ENCODE measurements around the gene KRT78. TPM values are rescaled to one million over a fixed set of nuclear protein-coding genes. Genes with fewer than 3 reads are reported as not detected.
A peak's percentile ranks its signal among the peaks of the same experiment; 100 is the strongest.

Gene KRT78
- total and polyA plus RNA-seq, 2 of the 13 experiments (the other 11 are each of a cell fraction or from before 2014, with no cell fraction given): not detected

- Histone ChIP-seq H3K27ac (ENCODE audit: extremely low read length, insufficient read depth, low read length) (no peak overlapping the region), H3K36me3 (replicated peaks in 1 of 2; ENCODE audit: control insufficient read depth in 1 of 2, insufficient read depth in 2 of 2, low read length in 2 of 2) (no peaks in the 10 kb centered on the region), H4K20me1 (ENCODE audit: insufficient read depth, low read length) (no peaks in the 10 kb centered on the region), H3K4me2 (ENCODE audit: low read depth, low read length) (peak overlapping the region; percentile 89), H3K9ac (ENCODE audit: insufficient read depth, low read depth, low read length) (peak overlapping the region; percentile 66), H3K79me2 (ENCODE audit: insufficient read depth, low read length) (no peaks in the 10 kb centered on the region), H2AFZ (ENCODE audit: low read length) (no peak overlapping the region), H3K27me3 (ENCODE audit: control insufficient read depth in 1 of 2, insufficient read depth in 2 of 2, low read length in 2 of 2) (peaks cover 1 to 8% of the 10 kb centered on the region in 2 experiments; a peak in 2 of 5 replicates), H3K4me3 (replicated peaks in 1 of 3; ENCODE audit: insufficient read depth in 1 of 3, low read depth in 2 of 3, low read length in 3 of 3) (peak overlapping the region in 2 of 3 experiments; percentile 51 to 71; a peak in 4 of 6 replicates), H3K9me3 (ENCODE audit: low read length) (no peaks in the 10 kb centered on the region), H3K4me1 (ENCODE audit: insufficient read depth, low read length) (peaks cover 48% of the 10 kb centered on the region)
- POLR2A ChIA-PET: interaction anchor here (1.0 to 3.9 kb wide), 7 partner anchors 17 to 127 kb away, joined by 3 to 13 read pairs (median 6); partner anchors contain the start of genes EIF4B, KRT18 and KRT8
- in situ Hi-C loops (cut with HindIII; ENCODE audit: extremely low pct_ligation_motif_present, low pct_unique_long_range_greater_than_20kb): loop anchor here (5.0 kb wide), 2 partner anchors 491 to 731 kb away; partner anchors contain the start of gene KRT84
- intact Hi-C loops (cut with micrococcal nuclease; ENCODE audit: unreplicated experiment): loop anchor here (1.0 kb wide), 1 partner anchor 722 kb away; no protein-coding TSS in a partner anchor
- no TSS peak for BruUV-seq (replicated peaks)
- FAIRE-seq (no peak), ATAC-seq (0 out of 3 replicates have a peak, but pooled peaks have one; percentile 1), DNase-seq (ENCODE audit: low spot score) (no peak)
- CTCF ChIA-PET (ENCODE audit: low intra/inter-chr PET ratio, low total read pairs): interaction anchor here (1.0 to 3.4 kb wide), 11 partner anchors 13 to 739 kb away, joined by 3 to 41 read pairs (median 8); no protein-coding TSS in a partner anchor
- WGBS (ENCODE audit: low lambda C conversion rate): 63% methylated on average over 15 of the region's 17 CpGs
- no peak for TF ChIP-seq MLXIP (CRISPR knock-in tag; IDR thresholded peaks at IDR 0.05; ENCODE audit: borderline replicate concordance)
- no peak for TF ChIP-seq ARNT2 (CRISPR knock-in tag; IDR thresholded peaks at IDR 0.05; ENCODE audit: low read depth)
- TF ChIP-seq, protein P1, sequence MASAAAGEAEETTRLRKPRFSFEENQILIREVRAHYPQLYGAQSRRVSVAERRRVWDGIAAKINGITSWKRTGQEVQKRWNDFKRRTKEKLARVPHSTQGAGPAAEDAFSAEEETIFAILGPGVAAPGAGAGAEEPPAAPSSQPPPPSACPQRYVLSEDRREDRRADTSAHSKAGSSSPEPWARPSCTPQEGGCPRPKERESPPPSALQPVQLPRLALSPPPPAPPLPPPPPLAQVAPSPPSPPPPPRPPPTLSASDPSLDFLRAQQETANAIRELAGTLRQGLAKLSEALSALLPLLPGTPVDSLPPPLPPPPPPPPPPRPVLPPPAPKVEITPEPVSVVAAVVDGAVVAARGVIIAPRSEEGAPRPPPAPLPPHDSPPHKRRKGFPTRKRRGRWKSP (CRISPR knock-in tag; IDR thresholded peaks at IDR 0.05): no peak
- TF ChIP-seq HINFP (CRISPR knock-in tag; IDR thresholded peaks at IDR 0.05; ENCODE audit: low read depth): 0 out of 2 replicates have a peak, but pooled peaks have one; percentile 15
- TF ChIP-seq, protein P2, sequence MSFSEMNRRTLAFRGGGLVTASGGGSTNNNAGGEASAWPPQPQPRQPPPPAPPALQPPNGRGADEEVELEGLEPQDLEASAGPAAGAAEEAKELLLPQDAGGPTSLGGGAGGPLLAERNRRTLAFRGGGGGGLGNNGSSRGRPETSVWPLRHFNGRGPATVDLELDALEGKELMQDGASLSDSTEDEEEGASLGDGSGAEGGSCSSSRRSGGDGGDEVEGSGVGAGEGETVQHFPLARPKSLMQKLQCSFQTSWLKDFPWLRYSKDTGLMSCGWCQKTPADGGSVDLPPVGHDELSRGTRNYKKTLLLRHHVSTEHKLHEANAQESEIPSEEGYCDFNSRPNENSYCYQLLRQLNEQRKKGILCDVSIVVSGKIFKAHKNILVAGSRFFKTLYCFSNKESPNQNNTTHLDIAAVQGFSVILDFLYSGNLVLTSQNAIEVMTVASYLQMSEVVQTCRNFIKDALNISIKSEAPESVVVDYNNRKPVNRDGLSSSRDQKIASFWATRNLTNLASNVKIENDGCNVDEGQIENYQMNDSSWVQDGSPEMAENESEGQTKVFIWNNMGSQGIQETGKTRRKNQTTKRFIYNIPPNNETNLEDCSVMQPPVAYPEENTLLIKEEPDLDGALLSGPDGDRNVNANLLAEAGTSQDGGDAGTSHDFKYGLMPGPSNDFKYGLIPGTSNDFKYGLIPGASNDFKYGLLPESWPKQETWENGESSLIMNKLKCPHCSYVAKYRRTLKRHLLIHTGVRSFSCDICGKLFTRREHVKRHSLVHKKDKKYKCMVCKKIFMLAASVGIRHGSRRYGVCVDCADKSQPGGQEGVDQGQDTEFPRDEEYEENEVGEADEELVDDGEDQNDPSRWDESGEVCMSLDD (CRISPR knock-in tag; IDR thresholded peaks at IDR 0.05; ENCODE audit: borderline replicate concordance): no peak
- no peak for TF ChIP-seq SRSF1 (optimal IDR thresholded peaks at IDR 0.05; ENCODE audit: low read depth, low read length)
- no peak for TF ChIP-seq NFYC (CRISPR knock-in tag; IDR thresholded peaks at IDR 0.05)
- TF ChIP-seq, protein P3, sequence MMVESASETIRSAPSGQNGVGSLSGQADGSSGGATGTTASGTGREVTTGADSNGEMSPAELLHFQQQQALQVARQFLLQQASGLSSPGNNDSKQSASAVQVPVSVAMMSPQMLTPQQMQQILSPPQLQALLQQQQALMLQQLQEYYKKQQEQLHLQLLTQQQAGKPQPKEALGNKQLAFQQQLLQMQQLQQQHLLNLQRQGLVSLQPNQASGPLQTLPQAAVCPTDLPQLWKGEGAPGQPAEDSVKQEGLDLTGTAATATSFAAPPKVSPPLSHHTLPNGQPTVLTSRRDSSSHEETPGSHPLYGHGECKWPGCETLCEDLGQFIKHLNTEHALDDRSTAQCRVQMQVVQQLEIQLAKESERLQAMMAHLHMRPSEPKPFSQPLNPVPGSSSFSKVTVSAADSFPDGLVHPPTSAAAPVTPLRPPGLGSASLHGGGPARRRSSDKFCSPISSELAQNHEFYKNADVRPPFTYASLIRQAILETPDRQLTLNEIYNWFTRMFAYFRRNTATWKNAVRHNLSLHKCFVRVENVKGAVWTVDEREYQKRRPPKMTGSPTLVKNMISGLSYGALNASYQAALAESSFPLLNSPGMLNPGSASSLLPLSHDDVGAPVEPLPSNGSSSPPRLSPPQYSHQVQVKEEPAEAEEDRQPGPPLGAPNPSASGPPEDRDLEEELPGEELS (CRISPR knock-in tag; IDR thresholded peaks at IDR 0.05): no peak
These were observed 30.0 kb upstream of the KRT78 start for GRCh38 chr12:52878507-52879393.
